B cell (primary cell): ENCODE measurements around the gene RAB3IP. TPM values are rescaled to one million over a fixed set of nuclear protein-coding genes. Genes with fewer than 3 reads are reported as not detected.

ENCODE experiments used
- ATAC-seq: fragments of 200-7000 bp; cut with Tn5 transposase; one replicate; pipeline ENCODE4 v1.10.0; 2021; ENCODE audit warnings: low read depth, mild to moderate bottlenecking, moderate number of reproducible peaks, moderate library complexity
- CTCF ChIA-PET: fragments of 350-600 bp; sonication (Branson Sonifier 250); formaldehyde crosslinking; loops from one replicate; lab custom pipeline; 2021; ENCODE audit warnings: antibody characterized with exemption, inconsistent platforms; lab: Charles Lee
- POLR2A ChIA-PET: fragments of 350-600 bp; sonication (Branson Sonifier 250); formaldehyde crosslinking; loops from one replicate; lab custom pipeline; 2021; ENCODE audit warnings: antibody characterized with exemption; lab: Charles Lee
- DNase-seq: peaks from one replicate; pipeline ENCODE4 v3.0.0; 2013
- H2AFZ ChIP-seq: 2 replicates; pipeline ENCODE4 v1.6.1; 2012; ENCODE audit warnings: mild to moderate bottlenecking, low read depth, low read length; ENCODE audit not compliant: insufficient read depth, poor library complexity, severe bottlenecking
- H3K27ac ChIP-seq, 2 donors: 1 replicate in 1 of 2; 2 replicates in 1 of 2; pipeline ENCODE4 v1.5.1; 2012 to 2013; ENCODE audit warnings: low read length in 2 of 2, mild to moderate bottlenecking in 2 of 2, moderate library complexity in 1 of 2
- H3K27me3 ChIP-seq, 4 experiments: fragments of 200-600 bp in 1 of 4; sonication (generic) in 1 of 4; replicated peaks in 1 of 4; 1 replicate in 2 of 4; 2 replicates in 2 of 4; pipeline versions ENCODE4 v1.6.1 to v1.7.0; 2013 to 2016; ENCODE audit warnings: low read length in 3 of 4, mild to moderate bottlenecking in 2 of 4, mixed read lengths in 1 of 4, moderate library complexity in 1 of 4; ENCODE audit not compliant: insufficient read depth in 4 of 4, control insufficient read depth in 3 of 4; ENCODE audit errors: control extremely low read depth in 1 of 4
- H3K36me3 ChIP-seq, 2 experiments: replicated peaks in 1 of 2; 1 replicate in 1 of 2; 2 replicates in 1 of 2; pipeline versions ENCODE4 v1.6.1 to v1.7.1; 2013; ENCODE audit warnings: low read length in 1 of 2; ENCODE audit not compliant: insufficient read depth in 2 of 2, control insufficient read depth in 1 of 2; ENCODE audit errors: control extremely low read depth in 1 of 2, extremely low read depth in 1 of 2
- H3K4me1 ChIP-seq, 2 donors: fragments of 200-600 bp in 1 of 2; sonication (generic) in 1 of 2; 1 replicate in 1 of 2; 2 replicates in 1 of 2; pipeline versions ENCODE4 v1.5.1 to v1.6.1; 2013 to 2017; ENCODE audit warnings: low read length in 2 of 2; ENCODE audit not compliant: control insufficient read depth in 2 of 2, insufficient read depth in 2 of 2
- H3K4me2 ChIP-seq: replicated peaks from 2 replicates; pipeline ENCODE3; 2012; ENCODE audit warnings: mild to moderate bottlenecking, low read depth, low read length; ENCODE audit not compliant: poor library complexity, severe bottlenecking
- H3K4me3 ChIP-seq, 5 experiments: fragments of 200-600 bp in 1 of 5; sonication (generic) in 1 of 5; 1 replicate in 3 of 5; 2 replicates in 2 of 5; pipeline versions ENCODE4 v1.5.1 to v1.7.0; 2011 to 2016; ENCODE audit warnings: low read length in 4 of 5, mild to moderate bottlenecking in 4 of 5, low read depth in 2 of 5, control low read depth in 1 of 5, moderate library complexity in 1 of 5; ENCODE audit not compliant: insufficient read depth in 1 of 5; ENCODE audit errors: control extremely low read depth in 1 of 5, extremely low read depth in 1 of 5
- H3K79me2 ChIP-seq: fragments of 200-600 bp; sonication (generic); one replicate; pipeline ENCODE4 v1.6.0; 2016; ENCODE audit warnings: low read length; ENCODE audit not compliant: control insufficient read depth, insufficient read depth
- H3K9ac ChIP-seq: fragments of 200-600 bp; sonication (generic); 2 replicates; pipeline ENCODE4 v1.6.1; 2017; ENCODE audit warnings: mild to moderate bottlenecking, low read length, moderate library complexity
- H3K9me3 ChIP-seq, 3 donors: one replicate each; pipeline versions ENCODE4 v1.6.1 to v1.7.1; 2013; ENCODE audit warnings: low read length in 2 of 3; ENCODE audit not compliant: control insufficient read depth in 2 of 3, insufficient read depth in 1 of 3; ENCODE audit errors: control extremely low read depth in 1 of 3
- H4K20me1 ChIP-seq: 2 replicates; pipeline ENCODE4 v1.6.0; 2012; ENCODE audit warnings: mild to moderate bottlenecking, low read length; ENCODE audit not compliant: insufficient read depth, control insufficient read depth, poor library complexity, severe bottlenecking
- H3K27ac Mint-ChIP-seq: one replicate; pipeline ENCODE4 v1.8.0; 2021; ENCODE audit warnings: mixed read lengths
- H3K27me3 Mint-ChIP-seq: one replicate; pipeline ENCODE4 v1.8.0; 2021; ENCODE audit warnings: mixed read lengths
- H3K4me1 Mint-ChIP-seq: one replicate; pipeline ENCODE4 v1.8.0; 2021; ENCODE audit warnings: mixed read lengths
- H3K4me3 Mint-ChIP-seq: one replicate; pipeline ENCODE4 v1.8.0; 2021; ENCODE audit warnings: mixed read lengths
- H3K9me3 Mint-ChIP-seq: one replicate; pipeline ENCODE4 v1.8.0; 2022; ENCODE audit warnings: mixed read lengths; ENCODE audit not compliant: insufficient read depth
- CTCF ChIP-seq: fragments of 200-600 bp; IDR thresholded peaks from one replicate; pipeline ENCODE4 v1.8.0; 2022; ENCODE audit warnings: antibody characterized with exemption, mild to moderate bottlenecking
- EZH2 ChIP-seq: IDR thresholded peaks from 2 replicates; pipeline ENCODE4 v1.6.1; 2012; ENCODE audit warnings: borderline replicate concordance, low read depth, mild to moderate bottlenecking, moderate library complexity, low read length; ENCODE audit not compliant: insufficient read depth, poor library complexity, severe bottlenecking
- WGBS: methylation state at CpG from one replicate; pipeline ENCODE4 v1.1.5; 2013; ENCODE audit warnings: missing lambda C conversion rate; ENCODE audit not compliant: insufficient coverage; 5-methylcytosine and 5-hydroxymethylcytosine counted together
- intact Hi-C: fragments of 100-400 bp; cut with micrococcal nuclease; formaldehyde crosslinking; loops from one replicate; pipeline ENCODE4 v1.10.0; 2022
- polyA plus RNA-seq: library from polyadenylated mRNA; depleted of rRNA; stranded (reverse); fragments of >200 nt; gene quantifications from 2 replicates; pipeline ENCODE4 v1.2.3, GENCODE V29; 2012
- total RNA-seq, 2 donors: library from RNA; stranded (reverse); fragments of 120-200 nt in 1 of 2; gene quantifications; 1 replicate in 1 of 2; 2 replicates in 1 of 2; pipeline versions ENCODE4 v1.2.3 to v1.2.4, GENCODE V29; 2013 to 2022

The RAB3IP gene
- total and polyA plus RNA-seq, 2 donors (not counting 1 experiment from before 2014, with no cell fraction given), result 11.2 to 37.9 TPM

GRCh38 chr12:69843608-69844007 lies 104.9 kb downstream of the RAB3IP start:
- H3K27ac Mint-ChIP-seq, result no peak overlapping the region
- no peak overlapping the region for H3K4me3 Mint-ChIP-seq
- WGBS, result 83% methylated on average over 1 of the region's 2 CpGs
- no peak for DNase-seq
- Histone ChIP-seq H3K4me3 (no peak overlapping the region), H3K36me3 (no peaks in the 10 kb centered on the region), H3K4me2 (no peak overlapping the region), H4K20me1 (no peaks in the 10 kb centered on the region), H3K27ac (no peak overlapping the region), H3K79me2 (no peaks in the 10 kb centered on the region), H3K9ac (no peak overlapping the region), H3K4me1 (no peaks in the 10 kb centered on the region), H2AFZ (no peak overlapping the region), H3K27me3 (no peaks in the 10 kb centered on the region), H3K9me3 (no peaks in the 10 kb centered on the region)
- ChIA-PET CTCF (no interaction called here), POLR2A (no interaction called here)
- H3K27me3 Mint-ChIP-seq, result peaks cover 16% of the 10 kb centered on the region
- ATAC-seq, result no peak
- H3K9me3 Mint-ChIP-seq, result no peaks in the 10 kb centered on the region
- no peak for TF ChIP-seq CTCF
- TF ChIP-seq EZH2, result no peak
- intact Hi-C loops, result no loop called here
- no peaks in the 10 kb centered on the region for H3K4me1 Mint-ChIP-seq

- DNase-seq (no peak), ATAC-seq (no peak)
- Histone ChIP-seq H4K20me1 (no peaks in the 10 kb centered on the region), H3K4me3 (no peak overlapping the region), H3K9ac (no peak overlapping the region), H3K9me3 (no peaks in the 10 kb centered on the region), H3K79me2 (no peaks in the 10 kb centered on the region), H3K36me3 (no peaks in the 10 kb centered on the region), H3K4me1 (no peaks in the 10 kb centered on the region), H2AFZ (no peak overlapping the region), H3K4me2 (no peak overlapping the region), H3K27me3 (no peaks in the 10 kb centered on the region), H3K27ac (no peak overlapping the region)
- H3K4me1 Mint-ChIP-seq, result no peaks in the 10 kb centered on the region
- peaks cover 17% of the 10 kb centered on the region for H3K27me3 Mint-ChIP-seq
- intact Hi-C loops, result no loop called here
- no peaks in the 10 kb centered on the region for H3K9me3 Mint-ChIP-seq
- H3K4me3 Mint-ChIP-seq, result no peak overlapping the region
- POLR2A ChIA-PET, result no interaction called here
- no peak overlapping the region for H3K27ac Mint-ChIP-seq
- CTCF ChIA-PET, result no interaction called here
- TF ChIP-seq CTCF (no peak), EZH2 (no peak)
- WGBS, result 93% methylated on average over 7 of the region's 7 CpGs
Observed at GRCh38 chr12:69844416-69844815, 105.8 kb downstream of the RAB3IP start.
